Mucosa of stomach (tissue), 1 donor: ENCODE results near the gene C1orf116.
"Not testable (repeated sequence)": the region's sequence is repeated elsewhere in the genome, so short reads cannot be mapped to it uniquely, and the experiment has no call there.

ENCODE experiments used
- H3K27me3 ChIP-seq: one replicate; pipeline ENCODE4 v1.7.0; 2013; ENCODE audit warnings: mild to moderate bottlenecking, low read length; ENCODE audit not compliant: control insufficient read depth, insufficient read depth
- H3K36me3 ChIP-seq: one replicate; pipeline ENCODE4 v1.7.0; 2013; ENCODE audit warnings: low read length; ENCODE audit not compliant: control insufficient read depth, insufficient read depth
- H3K4me1 ChIP-seq: one replicate; pipeline ENCODE4 v1.7.0; 2013; ENCODE audit warnings: mild to moderate bottlenecking, low read length; ENCODE audit not compliant: control insufficient read depth, insufficient read depth
- H3K4me3 ChIP-seq: one replicate; pipeline ENCODE4 v1.7.0; 2013; ENCODE audit warnings: low read length
- H3K9ac ChIP-seq: one replicate; pipeline ENCODE4 v1.7.0; 2013; ENCODE audit warnings: mild to moderate bottlenecking, low read length, moderate library complexity
- H3K9me3 ChIP-seq: one replicate; pipeline ENCODE4 v1.7.0; 2013; ENCODE audit warnings: mild to moderate bottlenecking, low read length, moderate library complexity; ENCODE audit not compliant: control insufficient read depth
- donor health status: Pancreatic carcinoma.

The C1orf116 gene

GRCh38 chr1:207045453-207045852 lies 12.9 kb upstream of the C1orf116 start:
- Histone ChIP-seq H3K4me1 (peaks cover 4% of the 10 kb centered on the region), H3K9ac (no peak overlapping the region), H3K27me3 (no peaks in the 10 kb centered on the region), H3K9me3 (no peaks in the 10 kb centered on the region), H3K36me3 (no peaks in the 10 kb centered on the region), H3K4me3 (no peak overlapping the region)

- H3K4me3 ChIP-seq, H3K36me3 ChIP-seq, H3K4me1 ChIP-seq, H3K9ac ChIP-seq, H3K27me3 ChIP-seq, H3K9me3 ChIP-seq: not testable (repeated sequence)
Measured at GRCh38 chr1:207041397-207041796, 8.8 kb upstream of the C1orf116 start.

GRCh38 chr1:207040181-207040533 lies 7.6 kb upstream of the C1orf116 start:
- Histone ChIP-seq H3K36me3 (no peaks in the 10 kb centered on the region), H3K9ac (no peak overlapping the region), H3K9me3 (no peaks in the 10 kb centered on the region), H3K4me1 (peaks cover 10% of the 10 kb centered on the region), H3K27me3 (no peaks in the 10 kb centered on the region), H3K4me3 (no peak overlapping the region)

GRCh38 chr1:207039380-207040180 lies 7.0 kb upstream of the C1orf116 start:
- H3K27me3 ChIP-seq, result no peaks in the 10 kb centered on the region
- H3K36me3 ChIP-seq, result no peaks in the 10 kb centered on the region
- no peaks in the 10 kb centered on the region for H3K9me3 ChIP-seq
- no peak overlapping the region for H3K9ac ChIP-seq
- H3K4me1 ChIP-seq, result peaks cover 15% of the 10 kb centered on the region
- H3K4me3 ChIP-seq, result no peak overlapping the region

GRCh38 chr1:207036865-207037264 lies 4.3 kb upstream of the C1orf116 start:
- Histone ChIP-seq H3K36me3 (no peaks in the 10 kb centered on the region), H3K9ac (no peak overlapping the region), H3K27me3 (no peaks in the 10 kb centered on the region), H3K4me1 (peaks cover 27% of the 10 kb centered on the region), H3K4me3 (no peak overlapping the region), H3K9me3 (no peaks in the 10 kb centered on the region)

GRCh38 chr1:207035877-207036551 lies 3.5 kb upstream of the C1orf116 start:
- no peak overlapping the region for H3K9ac ChIP-seq
- H3K4me1 ChIP-seq, result peaks cover 27% of the 10 kb centered on the region
- H3K36me3 ChIP-seq, result peaks cover 6% of the 10 kb centered on the region
- H3K4me3 ChIP-seq, result no peak overlapping the region
- no peaks in the 10 kb centered on the region for H3K9me3 ChIP-seq
- H3K27me3 ChIP-seq, result no peaks in the 10 kb centered on the region

- Histone ChIP-seq H3K27me3 (no peaks in the 10 kb centered on the region), H3K9me3 (no peaks in the 10 kb centered on the region), H3K9ac (peak overlapping the region; percentile 23), H3K36me3 (peaks cover 7% of the 10 kb centered on the region), H3K4me1 (peaks cover 27% of the 10 kb centered on the region), H3K4me3 (no peak overlapping the region)
Measured at GRCh38 chr1:207034998-207035397, 2.4 kb upstream of the C1orf116 start.

- H3K4me1 ChIP-seq, result peaks cover 26% of the 10 kb centered on the region
- H3K36me3 ChIP-seq, result peaks cover 7% of the 10 kb centered on the region
- no peak overlapping the region for H3K4me3 ChIP-seq
- no peaks in the 10 kb centered on the region for H3K9me3 ChIP-seq
- H3K9ac ChIP-seq, result no peak overlapping the region
- no peaks in the 10 kb centered on the region for H3K27me3 ChIP-seq
Measured at GRCh38 chr1:207034208-207034607, 1.7 kb upstream of the C1orf116 start.

- no peaks in the 10 kb centered on the region for H3K27me3 ChIP-seq
- H3K4me3 ChIP-seq, result no peak overlapping the region
- peaks cover 34% of the 10 kb centered on the region for H3K4me1 ChIP-seq
- peaks cover 7% of the 10 kb centered on the region for H3K36me3 ChIP-seq
- peak overlapping the region; percentile 96 for H3K9ac ChIP-seq
- no peaks in the 10 kb centered on the region for H3K9me3 ChIP-seq
Measured at GRCh38 chr1:207033302-207033701, 746 bp upstream of the C1orf116 start.

GRCh38 chr1:207031632-207032264 lies 808 bp downstream of the C1orf116 start:
- peaks cover 11% of the 10 kb centered on the region for H3K36me3 ChIP-seq
- no peaks in the 10 kb centered on the region for H3K9me3 ChIP-seq
- no peaks in the 10 kb centered on the region for H3K27me3 ChIP-seq
- peak overlapping the region; percentile 64 for H3K4me3 ChIP-seq
- H3K4me1 ChIP-seq, result peaks cover 44% of the 10 kb centered on the region
- peak overlapping the region; percentile 96 for H3K9ac ChIP-seq

- H3K36me3 ChIP-seq, result peaks cover 11% of the 10 kb centered on the region
- H3K9ac ChIP-seq, result peak overlapping the region; percentile 96
- no peaks in the 10 kb centered on the region for H3K27me3 ChIP-seq
- H3K9me3 ChIP-seq, result no peaks in the 10 kb centered on the region
- H3K4me3 ChIP-seq, result peak overlapping the region; percentile 64
- peaks cover 51% of the 10 kb centered on the region for H3K4me1 ChIP-seq
Measured at GRCh38 chr1:207031016-207031415, 1.5 kb downstream of the C1orf116 start.

- H3K27me3 ChIP-seq, result no peaks in the 10 kb centered on the region
- H3K9ac ChIP-seq, result peak overlapping the region; percentile 96
- peaks cover 55% of the 10 kb centered on the region for H3K4me1 ChIP-seq
- no peaks in the 10 kb centered on the region for H3K9me3 ChIP-seq
- H3K4me3 ChIP-seq, result peak overlapping the region; percentile 64
- H3K36me3 ChIP-seq, result peaks cover 11% of the 10 kb centered on the region
Measured at GRCh38 chr1:207030522-207031009, 2.0 kb downstream of the C1orf116 start.
